Measurements from ENCODE around the gene PREX1. TPM values are rescaled to one million over a fixed set of nuclear protein-coding genes. Genes with fewer than 3 reads are reported as not detected.

Gene PREX1
- total RNA-seq, 1 donor from 2014 or later = 66.0 TPM

DNA sequence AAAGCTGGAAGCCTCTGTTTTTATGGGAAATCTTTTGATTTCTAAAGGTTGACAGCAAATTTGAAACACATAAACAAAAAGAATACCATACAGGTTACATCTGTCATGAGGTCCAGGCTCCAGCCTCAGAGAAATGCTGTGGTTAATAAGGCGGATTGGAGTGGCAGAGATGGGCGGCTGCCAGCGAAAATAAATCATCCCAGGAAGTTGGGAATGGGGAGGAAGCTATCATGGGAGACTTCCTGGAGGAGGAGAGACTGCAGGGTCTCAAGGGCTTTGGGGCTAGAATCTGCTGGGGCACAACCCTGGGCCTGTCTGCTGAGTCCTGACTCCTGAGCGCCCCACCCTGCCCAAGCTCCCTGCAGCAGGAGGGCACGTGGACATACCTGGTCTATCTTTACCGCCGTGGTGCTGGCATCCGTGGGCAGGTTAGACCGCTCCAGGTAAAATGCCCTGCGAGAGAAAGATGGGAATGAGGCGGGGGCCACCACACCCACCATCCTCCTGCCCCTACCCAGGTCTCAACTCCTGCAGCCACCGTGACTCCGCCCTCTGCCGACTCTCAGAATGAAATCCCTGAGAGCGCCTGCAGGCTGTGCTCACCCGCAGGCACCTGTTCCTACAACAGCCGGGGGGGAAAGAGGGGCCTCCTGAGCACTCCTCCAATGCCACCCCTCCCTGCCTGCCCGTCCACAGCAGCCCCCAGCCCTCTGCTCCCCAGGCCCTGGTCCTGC lies 197.3 kb downstream of the PREX1 start:
- Histone ChIP-seq H3K4me1 (no peaks in the 10 kb centered on the region), H3K9me3 (no peaks in the 10 kb centered on the region), H3K36me3 (peaks cover 45% of the 10 kb centered on the region), H3K4me3 (no peak overlapping the region), H3K27ac (no peak overlapping the region), H3K27me3 (no peaks in the 10 kb centered on the region)
- intact Hi-C loops (cut with DNase I) = loop anchor here (10.0 kb wide), 1 partner anchor 846 kb away; the partner anchor contains the start of gene SULF2
- ATAC-seq = no peak
- TF ChIP-seq CTCF (IDR thresholded peaks at IDR 0.05) = no peak
- no peak for DNase-seq

GRCh38 chr20:48629960-48630315 lies 197.9 kb downstream of the PREX1 start:
- H3K9me3 ChIP-seq = no peaks in the 10 kb centered on the region
- no peaks in the 10 kb centered on the region for H3K27me3 ChIP-seq
- intact Hi-C loops (cut with DNase I) = loop anchor here (10.0 kb wide), 2 partner anchors 845 to 965 kb away; partner anchors contain the start of gene SULF2
- H3K36me3 ChIP-seq = peaks cover 47% of the 10 kb centered on the region
- H3K27ac ChIP-seq = no peak overlapping the region
- no peak for TF ChIP-seq CTCF (IDR thresholded peaks at IDR 0.05)
- H3K4me3 ChIP-seq = no peak overlapping the region
- H3K4me1 ChIP-seq = no peaks in the 10 kb centered on the region
- DNase-seq (no peak), ATAC-seq (no peak)

- Histone ChIP-seq H3K4me3 (no peak overlapping the region), H3K36me3 (peaks cover 47% of the 10 kb centered on the region), H3K9me3 (no peaks in the 10 kb centered on the region), H3K4me1 (no peaks in the 10 kb centered on the region), H3K27me3 (no peaks in the 10 kb centered on the region), H3K27ac (no peak overlapping the region)
- intact Hi-C loops (cut with DNase I) = loop anchor here (10.0 kb wide), 1 partner anchor 965 kb away; no protein-coding TSS in a partner anchor
- TF ChIP-seq CTCF (IDR thresholded peaks at IDR 0.05) = no peak
- ATAC-seq (no peak), DNase-seq (no peak)
Observed at GRCh38 chr20:48629069-48629959, 198.5 kb downstream of the PREX1 start.

DNA sequence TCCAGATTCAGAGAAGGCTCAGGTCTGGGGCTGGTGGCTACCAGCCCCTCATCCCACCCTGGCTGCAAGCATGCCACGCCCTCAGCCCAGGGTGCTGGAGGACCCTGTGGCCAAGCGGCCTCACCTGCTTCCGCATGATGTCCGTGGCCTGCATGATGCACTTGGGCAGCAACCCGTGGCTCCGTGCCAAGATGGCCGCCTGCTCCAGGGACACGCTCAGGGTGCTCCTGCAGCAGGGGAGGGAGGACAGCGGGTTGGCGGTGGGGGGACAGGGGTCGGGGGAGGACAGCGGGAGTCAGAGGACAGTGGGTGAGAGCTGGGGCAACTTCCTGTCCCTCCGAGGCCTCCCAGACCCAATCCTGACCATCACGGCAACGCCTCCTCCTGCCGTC lies 200.1 kb downstream of the PREX1 start:
- Histone ChIP-seq H3K4me3 (no peak overlapping the region), H3K9me3 (no peaks in the 10 kb centered on the region), H3K4me1 (no peaks in the 10 kb centered on the region), H3K36me3 (peaks cover 47% of the 10 kb centered on the region), H3K27ac (no peak overlapping the region), H3K27me3 (no peaks in the 10 kb centered on the region)
- ATAC-seq = no peak
- DNase-seq = no peak
- intact Hi-C loops (cut with DNase I) = loop anchor here (10.0 kb wide), 1 partner anchor 963 kb away; no protein-coding TSS in a partner anchor
- no peak for TF ChIP-seq CTCF (IDR thresholded peaks at IDR 0.05)

DNA sequence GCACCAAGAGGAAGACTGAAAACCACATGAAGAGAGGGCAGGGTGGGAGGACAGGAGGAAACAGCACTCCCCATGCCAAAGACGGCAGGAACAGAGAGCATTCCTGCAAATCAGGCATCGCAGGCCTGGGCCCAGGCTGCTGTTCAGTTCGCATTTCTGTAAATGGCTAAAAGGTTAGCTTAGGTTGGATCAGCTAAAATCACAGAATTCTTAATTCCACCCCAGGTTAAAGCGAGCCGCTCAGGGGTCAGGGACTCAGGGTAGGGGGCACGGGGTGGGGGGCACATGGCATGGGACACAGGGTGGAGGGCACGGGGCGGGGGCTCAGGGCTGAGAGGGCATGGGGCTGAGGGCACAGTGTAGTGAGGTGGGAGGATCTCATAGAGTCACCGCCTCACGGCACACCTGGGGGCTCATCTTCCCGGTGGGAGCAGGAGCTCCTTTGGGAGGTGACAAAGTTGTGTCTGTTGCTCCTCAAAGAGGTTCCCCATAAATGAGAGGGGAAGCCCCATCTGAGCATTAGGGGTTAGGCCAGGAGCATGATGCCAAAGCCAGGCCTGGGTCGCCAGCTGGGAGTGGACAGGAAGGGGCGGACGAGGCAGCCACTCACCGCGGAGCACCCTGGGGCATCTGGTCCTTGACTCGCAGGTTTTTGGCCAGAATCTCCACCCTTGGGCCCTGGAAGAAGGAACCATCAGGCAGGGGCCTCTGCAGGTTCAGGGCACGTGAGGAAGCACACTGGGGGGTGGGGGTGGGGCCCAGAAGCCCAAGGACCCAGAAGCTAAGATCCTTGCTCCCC lies 200.7 kb downstream of the PREX1 start:
- intact Hi-C loops (cut with DNase I) = loop anchor here (10.0 kb wide), 1 partner anchor 962 kb away; no protein-coding TSS in a partner anchor
- no peak for DNase-seq
- TF ChIP-seq CTCF (IDR thresholded peaks at IDR 0.05) = no peak
- Histone ChIP-seq H3K36me3 (peaks cover 43% of the 10 kb centered on the region), H3K4me3 (no peak overlapping the region), H3K27ac (no peak overlapping the region), H3K9me3 (no peaks in the 10 kb centered on the region), H3K4me1 (no peaks in the 10 kb centered on the region), H3K27me3 (no peaks in the 10 kb centered on the region)
- no peak for ATAC-seq

Measured in upper lobe of right lung (tissue), 1 donor.